KMS-11 (cell line): ENCODE results near the gene SLCO4A1.

Source experiments
- H2AFZ ChIP-seq: fragments of 200-600 bp; sonication (generic); 2 replicates; pipeline ENCODE4 v1.6.1; 2016; ENCODE audit warnings: antibody characterized with exemption, mixed run types, low read depth
- H3K27ac ChIP-seq: fragments of 200-600 bp; sonication (generic); 2 replicates; pipeline ENCODE4 v1.6.1; 2016; ENCODE audit warnings: mild to moderate bottlenecking, mixed run types
- H3K27me3 ChIP-seq: fragments of 200-600 bp; sonication (generic); 2 replicates; pipeline ENCODE4 v1.6.1; 2017; ENCODE audit warnings: mild to moderate bottlenecking, low read depth, mixed run types, moderate library complexity; ENCODE audit not compliant: insufficient read depth
- H3K36me3 ChIP-seq: fragments of 200-600 bp; sonication (generic); 2 replicates; pipeline ENCODE4 v1.6.1; 2017; ENCODE audit warnings: mild to moderate bottlenecking, mixed run types; ENCODE audit not compliant: insufficient read depth
- H3K4me1 ChIP-seq: fragments of 200-600 bp; sonication (generic); 2 replicates; pipeline ENCODE4 v1.6.1; 2016; ENCODE audit warnings: mild to moderate bottlenecking, low read depth, mixed run types; ENCODE audit not compliant: poor library complexity, severe bottlenecking
- H3K4me2 ChIP-seq: fragments of 200-600 bp; sonication (generic); 2 replicates; pipeline ENCODE4 v1.7.0; 2016; ENCODE audit warnings: mild to moderate bottlenecking, mixed run types
- H3K4me3 ChIP-seq: fragments of 200-600 bp; sonication (generic); IDR thresholded peaks from 2 replicates; pipeline ENCODE4 v1.6.1; 2017; ENCODE audit warnings: low read depth, low read length, mixed read lengths; ENCODE audit not compliant: insufficient read depth
- H3K79me2 ChIP-seq: fragments of 200-600 bp; sonication (generic); 2 replicates; pipeline ENCODE4 v1.6.1; 2016; ENCODE audit warnings: low read depth, mixed run types; ENCODE audit not compliant: insufficient read depth
- H3K9ac ChIP-seq: fragments of 200-600 bp; sonication (generic); 2 replicates; pipeline ENCODE4 v1.6.1; 2016; ENCODE audit warnings: mild to moderate bottlenecking, mixed run types
- H4K20me1 ChIP-seq: fragments of 200-600 bp; sonication (generic); 2 replicates; pipeline ENCODE4 v1.6.1; 2016; ENCODE audit warnings: mild to moderate bottlenecking, mixed run types; ENCODE audit not compliant: insufficient read depth
- CTCF ChIP-seq: fragments of 200-600 bp; sonication (generic); conservative IDR thresholded peaks from 2 replicates; pipeline ENCODE4 v1.6.1; 2017; ENCODE audit warnings: low read depth, mild to moderate bottlenecking, antibody characterized with exemption, low read length, moderate library complexity, mixed read lengths

SLCO4A1 gene

GRCh38 chr20:62598761-62599194, 43.5 kb upstream of the SLCO4A1 start:
- no peak overlapping the region for H2AFZ ChIP-seq
- H3K4me1 ChIP-seq, result no peaks in the 10 kb centered on the region
- no peak for TF ChIP-seq CTCF
- H3K4me2 ChIP-seq, result no peak overlapping the region
- H4K20me1 ChIP-seq, result no peaks in the 10 kb centered on the region
- H3K79me2 ChIP-seq, result no peaks in the 10 kb centered on the region
- H3K27ac ChIP-seq, result no peak overlapping the region
- H3K4me3 ChIP-seq, result no peak overlapping the region
- no peak overlapping the region for H3K9ac ChIP-seq
- peaks cover 100% of the 10 kb centered on the region for H3K27me3 ChIP-seq
- no peaks in the 10 kb centered on the region for H3K36me3 ChIP-seq

GRCh38 chr20:62599216-62600110, 42.8 kb upstream of the SLCO4A1 start:
- Histone ChIP-seq H3K27ac (no peak overlapping the region), H3K4me1 (no peaks in the 10 kb centered on the region), H3K79me2 (no peaks in the 10 kb centered on the region), H3K4me3 (no peak overlapping the region), H2AFZ (no peak overlapping the region), H3K27me3 (peaks cover 100% of the 10 kb centered on the region), H4K20me1 (no peaks in the 10 kb centered on the region), H3K36me3 (no peaks in the 10 kb centered on the region), H3K9ac (no peak overlapping the region), H3K4me2 (no peak overlapping the region)
- TF ChIP-seq CTCF, result no peak

GRCh38 chr20:62601172-62601571, 41.1 kb upstream of the SLCO4A1 start:
- Histone ChIP-seq H3K27me3 (peaks cover 100% of the 10 kb centered on the region), H3K36me3 (no peaks in the 10 kb centered on the region), H3K9ac (no peak overlapping the region), H3K4me3 (no peak overlapping the region), H3K27ac (no peak overlapping the region), H3K4me1 (no peaks in the 10 kb centered on the region), H3K4me2 (no peak overlapping the region), H2AFZ (no peak overlapping the region), H4K20me1 (no peaks in the 10 kb centered on the region), H3K79me2 (no peaks in the 10 kb centered on the region)
- TF ChIP-seq CTCF, result no peak

GRCh38 chr20:62601714-62602113, 40.6 kb upstream of the SLCO4A1 start:
- Histone ChIP-seq H3K4me1 (no peaks in the 10 kb centered on the region), H2AFZ (no peak overlapping the region), H3K4me2 (no peak overlapping the region), H3K4me3 (no peak overlapping the region), H4K20me1 (no peaks in the 10 kb centered on the region), H3K27ac (no peak overlapping the region), H3K36me3 (no peaks in the 10 kb centered on the region), H3K27me3 (peaks cover 100% of the 10 kb centered on the region), H3K79me2 (no peaks in the 10 kb centered on the region), H3K9ac (no peak overlapping the region)
- no peak for TF ChIP-seq CTCF
